GM18909 (cell line): ENCODE measurements around the gene TNFRSF14.
"Not testable (repeated sequence)": the region's sequence is repeated elsewhere in the genome, so short reads cannot be mapped to it uniquely, and the experiment has no call there.

Source experiments
- ATAC-seq: cut with Tn5 transposase; IDR thresholded peaks from one replicate; pipeline ENCODE4 v1.9.1; 2021; ENCODE audit warnings: mild to moderate bottlenecking; ENCODE audit not compliant: unreplicated experiment, poor library complexity

The TNFRSF14 gene

DNA sequence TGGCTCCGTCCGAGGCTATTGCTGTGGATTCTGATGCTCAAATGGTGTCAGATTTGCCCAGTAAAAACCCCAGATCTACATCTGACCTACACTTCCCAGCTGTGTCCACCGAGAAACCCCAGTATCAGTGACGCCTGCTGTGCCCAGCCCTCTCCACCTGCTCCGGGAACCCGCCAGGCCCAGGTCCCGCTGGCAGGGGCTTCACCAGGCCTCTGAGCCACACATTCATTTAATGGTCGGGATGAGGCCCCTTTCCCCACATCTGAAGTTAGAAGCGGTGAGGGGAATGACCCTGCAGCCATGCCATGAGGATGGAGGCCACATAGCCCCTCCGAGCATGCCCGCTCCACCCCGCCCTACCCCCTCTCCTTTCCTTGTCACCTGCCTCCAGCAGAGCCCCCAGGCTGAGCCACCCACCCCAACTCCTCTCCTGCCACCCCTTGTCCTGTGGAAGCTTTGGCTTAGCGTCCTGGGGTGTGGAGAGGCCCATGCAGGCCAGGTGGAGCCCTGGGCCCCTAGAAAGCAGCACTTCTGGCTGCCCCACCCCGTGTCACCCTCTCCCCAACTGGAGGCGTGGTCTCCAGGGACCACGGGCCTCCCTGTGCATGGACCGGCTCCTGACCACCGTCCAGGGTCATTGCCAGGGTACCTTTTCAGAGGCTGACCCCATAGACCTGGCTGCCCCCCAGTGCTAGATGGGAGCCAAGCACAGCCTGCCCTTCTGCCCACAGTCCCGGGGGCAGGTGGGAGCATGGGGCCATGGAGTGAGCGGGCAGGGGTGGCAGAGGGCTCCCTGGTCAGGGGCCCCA, 8.0 kb downstream of the TNFRSF14 start:
- ATAC-seq, result no peak

DNA sequence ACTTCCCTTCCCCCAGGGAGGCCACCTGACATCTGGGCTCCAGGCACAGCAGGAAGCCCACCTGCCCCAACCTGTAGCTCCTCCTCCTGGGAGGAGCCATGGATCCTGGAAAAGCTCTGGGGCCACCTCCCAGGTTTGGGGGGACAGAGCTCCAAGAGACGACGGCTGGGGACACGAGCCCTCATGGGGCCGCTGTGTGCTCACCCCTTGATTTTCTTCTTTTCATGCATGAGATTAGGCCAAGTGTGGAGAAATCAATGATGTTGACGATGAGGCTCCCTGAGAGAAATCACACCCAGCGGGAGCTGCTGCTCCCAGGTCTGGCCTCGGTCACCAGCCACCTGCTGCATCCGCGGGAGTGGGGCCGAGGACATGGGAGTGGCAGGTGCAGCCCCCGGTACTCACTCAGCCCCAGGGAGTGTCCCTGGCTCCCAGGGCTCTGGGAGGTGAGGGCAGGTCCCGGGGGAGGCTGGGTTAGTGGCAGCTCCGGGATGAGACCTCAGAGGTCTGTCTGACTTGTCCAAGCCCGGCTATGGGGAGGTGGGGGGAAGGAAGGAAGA, 8.7 kb downstream of the TNFRSF14 start:
- no peak for ATAC-seq

GRCh38 chr1:2566101-2567045, 10.2 kb downstream of the TNFRSF14 start:
- ATAC-seq, result no peak

GRCh38 chr1:2567083-2567679, 11.0 kb downstream of the TNFRSF14 start:
- no peak for ATAC-seq

DNA sequence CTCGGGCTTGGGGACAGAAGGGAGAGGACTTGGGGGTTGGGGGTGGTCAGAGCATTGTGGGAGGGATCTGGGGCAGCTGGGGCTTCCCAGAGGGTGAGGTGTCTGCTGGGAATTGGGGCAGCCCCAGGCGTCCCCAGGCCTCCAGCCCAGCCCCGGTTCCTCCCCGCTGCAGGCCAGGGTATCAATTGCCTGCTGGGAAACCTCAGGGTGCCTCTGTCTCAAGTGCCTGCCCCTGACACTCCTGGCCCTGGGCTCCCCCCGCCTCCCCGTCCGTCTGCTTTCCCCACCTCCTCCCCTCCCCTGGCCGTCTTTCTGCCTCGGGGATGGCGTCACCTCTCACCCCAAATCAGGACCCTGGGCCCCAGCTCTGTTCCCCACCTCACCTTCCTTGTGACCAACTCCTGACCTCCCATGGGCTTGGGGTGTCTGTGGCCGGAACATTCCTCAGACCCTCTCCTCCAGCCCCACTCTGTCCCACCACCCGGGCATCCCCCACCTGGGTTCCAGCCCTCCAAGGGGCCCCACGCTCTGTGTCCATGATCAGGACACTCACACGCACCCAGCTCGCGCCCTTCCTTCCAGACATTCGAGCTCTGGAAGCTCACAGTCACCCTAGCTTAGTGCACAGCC, 12.1 kb downstream of the TNFRSF14 start:
- not testable (repeated sequence) for ATAC-seq

DNA sequence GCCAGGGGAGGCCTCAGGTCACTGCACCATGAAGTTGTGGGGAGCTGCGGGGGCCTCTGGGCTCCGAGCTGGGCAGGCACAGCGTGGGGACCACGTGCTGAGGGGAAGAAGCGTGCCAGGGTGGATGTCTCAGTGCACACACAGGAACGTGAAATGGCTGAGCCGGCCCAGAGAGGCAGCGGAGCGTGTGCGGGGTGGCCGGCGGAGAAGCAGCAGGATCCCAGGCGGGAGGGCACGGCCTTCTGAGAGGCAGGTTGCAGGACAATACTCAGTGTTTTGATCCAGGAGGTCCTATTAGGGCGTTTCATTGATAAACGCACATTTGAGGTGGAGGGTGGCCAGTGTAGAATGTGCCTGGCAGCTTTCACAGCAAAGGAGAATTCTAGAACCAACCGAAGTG, 12.9 kb downstream of the TNFRSF14 start:
- ATAC-seq, result no peak

- ATAC-seq, result not testable (repeated sequence)
Observed at GRCh38 chr1:2569703-2570102, 13.5 kb downstream of the TNFRSF14 start.

DNA sequence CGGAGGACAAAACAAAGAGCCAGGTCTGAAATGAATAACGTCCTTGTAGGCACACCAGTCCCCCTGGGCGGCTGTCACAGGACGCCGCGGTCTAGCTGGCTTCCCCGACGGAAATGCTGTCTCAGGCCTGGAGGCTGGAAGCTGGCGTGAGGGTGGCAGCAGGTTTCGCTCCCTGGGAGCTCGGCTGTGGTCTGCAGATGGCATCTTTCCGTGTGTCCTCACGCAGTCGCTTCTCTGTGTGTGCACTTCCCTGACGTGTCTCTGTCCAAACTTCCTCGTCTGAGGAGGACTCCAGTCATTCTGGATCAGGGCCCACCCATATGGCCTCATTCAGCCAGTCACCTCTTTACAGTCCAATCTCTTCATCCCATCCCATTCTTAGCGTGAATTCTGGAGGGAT, 14.2 kb downstream of the TNFRSF14 start:
- no peak for ATAC-seq

GRCh38 chr1:2571348-2571747, 15.2 kb downstream of the TNFRSF14 start:
- no peak for ATAC-seq

DNA sequence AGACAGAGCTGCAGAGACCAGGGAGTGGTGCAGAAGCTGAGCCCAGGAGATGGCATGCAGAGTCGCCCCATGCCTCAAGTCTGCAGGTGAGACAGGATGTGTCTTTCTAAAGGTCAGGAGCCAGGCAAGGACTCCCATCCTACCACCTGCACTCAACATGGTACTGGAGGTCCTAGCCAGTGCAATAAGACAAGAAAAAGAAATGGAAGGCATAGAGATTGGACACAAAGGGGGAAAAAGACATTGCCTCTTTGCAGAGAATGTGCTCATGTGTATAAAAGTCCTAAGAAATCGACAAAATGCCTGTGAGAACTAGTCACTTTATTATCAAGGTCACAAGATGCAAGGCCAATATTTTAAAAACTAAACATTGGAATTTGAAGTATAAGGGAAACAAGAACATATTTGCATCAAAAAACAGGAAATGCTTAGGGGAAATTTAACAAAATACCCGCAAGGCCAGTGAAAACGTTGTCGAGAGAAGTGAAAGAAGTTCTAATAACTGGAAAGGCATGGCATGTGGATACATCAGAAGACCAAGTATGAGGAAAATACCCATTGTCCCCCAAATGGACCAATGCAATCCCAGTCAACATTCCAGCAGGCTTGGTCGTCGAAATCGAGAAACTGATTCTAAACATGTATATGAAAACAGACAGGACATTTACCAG, 17.2 kb downstream of the TNFRSF14 start:
- ATAC-seq, result no peak

DNA sequence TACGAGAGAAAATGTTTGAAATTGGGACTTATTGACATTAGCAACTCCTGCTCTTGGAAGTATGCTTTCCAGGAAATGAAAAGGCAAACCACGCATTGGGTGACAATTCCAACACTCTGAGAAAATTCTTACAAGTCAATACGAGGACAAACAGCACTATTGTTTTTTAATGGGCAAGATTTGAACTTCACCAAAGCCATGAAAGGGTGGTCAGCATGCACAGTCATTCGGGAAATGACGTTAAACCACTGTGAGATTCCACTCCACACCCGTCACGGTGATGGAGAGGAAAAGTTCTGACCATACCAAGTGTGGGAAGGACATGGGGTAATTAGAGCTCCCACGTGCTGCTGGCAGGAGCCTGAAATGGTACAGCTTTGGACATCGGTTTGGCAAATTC, 18.2 kb downstream of the TNFRSF14 start:
- ATAC-seq, result no peak

DNA sequence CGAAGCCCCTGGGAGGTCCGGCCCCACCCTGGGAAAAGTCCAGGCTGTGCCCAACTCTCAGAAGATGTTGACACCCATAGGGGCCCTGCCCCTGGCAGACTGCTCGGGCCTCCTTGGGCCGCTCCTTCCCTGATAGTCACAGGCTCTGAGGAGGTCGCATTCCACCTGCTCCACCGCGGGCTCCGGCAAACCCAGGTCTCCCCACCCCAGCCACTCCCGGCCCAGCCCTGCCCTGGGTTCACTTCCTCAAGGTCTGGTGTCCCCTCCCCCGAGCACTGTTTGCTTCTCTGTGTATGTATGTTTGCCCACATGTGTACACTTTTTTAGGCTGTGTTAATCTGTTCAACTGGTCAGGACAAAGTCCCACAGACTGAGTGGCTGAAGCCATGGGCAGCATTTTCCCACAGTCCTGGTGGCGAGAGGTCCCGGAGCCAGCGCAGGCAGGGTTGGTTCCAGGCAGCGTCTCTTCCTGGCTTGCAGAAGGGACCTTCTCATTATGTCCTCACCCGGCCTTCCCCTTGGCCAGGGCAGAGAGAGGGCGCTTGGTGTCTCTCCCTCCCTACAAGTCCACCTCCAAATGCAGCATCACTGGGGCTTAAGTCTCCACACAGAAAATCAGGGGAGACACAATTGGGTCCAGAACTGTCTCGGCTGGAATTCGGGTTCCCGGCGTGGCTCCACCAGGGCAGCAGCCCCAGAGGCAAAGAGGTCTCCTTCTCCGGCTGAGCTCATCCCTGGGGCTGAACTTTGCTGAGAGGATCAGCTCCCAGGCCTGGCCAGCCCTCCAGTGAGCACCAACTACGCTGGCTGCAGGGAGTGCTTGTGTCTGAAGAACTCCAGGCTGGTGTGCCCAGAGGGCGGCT, 19.9 kb downstream of the TNFRSF14 start:
- ATAC-seq, result no peak

- peak; percentile 53 for ATAC-seq
Observed at GRCh38 chr1:2577565-2578075, 21.4 kb downstream of the TNFRSF14 start.

DNA sequence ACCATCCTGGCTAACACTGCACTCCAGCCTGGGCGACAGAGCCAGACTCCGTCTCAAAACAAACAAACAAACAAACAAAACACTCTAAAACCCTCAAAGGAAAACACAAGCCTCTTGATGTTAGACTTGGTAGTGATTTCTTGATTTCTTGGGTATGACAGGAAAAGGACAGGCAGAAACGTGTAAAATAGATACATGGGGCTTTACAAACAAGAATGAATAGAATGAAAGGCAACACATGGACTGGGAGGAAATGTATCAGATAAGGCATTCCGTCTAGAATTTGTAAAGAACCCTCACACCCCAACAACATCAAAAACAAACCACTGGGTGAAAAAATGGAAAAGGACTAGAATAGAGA, 22.6 kb downstream of the TNFRSF14 start:
- ATAC-seq, result no peak

- no peak for ATAC-seq
Observed at GRCh38 chr1:2580691-2581090, 24.5 kb downstream of the TNFRSF14 start.

DNA sequence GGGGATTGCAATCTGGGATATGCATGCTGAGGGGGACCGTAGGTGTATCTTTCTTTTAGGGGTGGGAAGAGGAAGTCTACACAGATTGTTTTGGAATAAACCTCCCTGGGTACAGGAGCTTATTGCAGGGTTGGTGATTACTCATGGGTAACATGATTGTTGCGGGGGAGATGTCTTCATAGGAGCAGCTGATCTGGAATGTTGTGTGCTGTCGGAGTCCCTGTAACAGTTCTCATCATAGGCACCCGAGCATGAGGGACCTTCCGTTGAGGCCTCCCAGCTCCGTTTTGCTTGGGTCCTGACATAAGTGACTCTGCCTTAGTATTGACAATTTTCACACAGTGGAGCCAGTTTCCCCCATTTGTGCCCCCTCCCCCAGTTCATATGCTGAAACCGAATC, 26.2 kb downstream of the TNFRSF14 start:
- ATAC-seq, result no peak

DNA sequence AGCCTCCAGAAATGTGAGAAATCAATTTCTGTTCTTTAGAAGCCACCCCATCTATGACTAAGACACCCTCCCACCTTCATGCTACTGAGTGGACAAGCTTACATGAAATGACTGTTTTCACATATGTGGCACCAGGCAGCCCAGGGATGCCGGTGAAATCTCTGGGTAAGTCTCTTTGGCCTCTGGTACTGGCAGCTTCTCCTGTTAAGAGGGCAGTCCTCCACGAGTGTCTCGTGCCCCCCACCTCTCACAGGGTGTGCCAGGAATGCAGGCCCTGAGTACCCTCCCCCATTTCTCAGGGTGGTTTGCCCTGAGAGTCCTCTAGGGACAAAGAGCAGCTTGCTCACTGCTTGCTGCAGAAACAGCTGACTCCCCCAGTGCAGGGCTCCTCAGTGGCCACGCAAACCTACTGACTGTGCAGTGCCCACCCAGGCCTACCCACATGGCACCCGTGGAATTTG, 27.2 kb downstream of the TNFRSF14 start:
- ATAC-seq, result no peak

DNA sequence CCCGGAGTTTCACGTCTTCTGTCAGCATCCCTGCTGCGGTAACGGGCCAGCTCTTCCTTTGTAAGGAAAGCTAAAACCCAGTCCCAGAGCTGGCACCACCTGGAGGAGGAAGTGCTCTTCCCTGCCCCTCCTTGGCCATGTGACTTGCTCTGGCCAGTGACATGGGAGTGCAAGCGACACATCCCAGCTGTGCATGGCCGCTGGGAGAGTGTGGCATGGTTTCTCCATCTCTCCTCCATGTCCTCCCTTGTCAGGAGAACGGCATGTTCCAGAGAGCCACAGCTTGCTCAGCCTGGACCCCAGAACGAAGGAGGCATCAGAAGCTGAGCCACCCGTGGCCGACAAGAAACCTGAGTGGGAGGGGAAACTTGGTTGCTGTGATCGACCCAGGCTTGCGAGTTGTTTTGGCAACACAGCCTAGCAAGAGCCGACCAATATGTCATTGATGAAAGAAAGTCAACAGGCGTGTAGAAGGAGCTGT, 27.7 kb downstream of the TNFRSF14 start:
- no peak for ATAC-seq
